Pancreas (tissue), 10 donors: Measurements from ENCODE around the gene DLG2. TPM values are rescaled to one million over a fixed set of nuclear protein-coding genes. Genes with fewer than 3 reads are reported as not detected.

Experiments used
- ATAC-seq, 4 donors: fragments of 200-7000 bp; cut with Tn5 transposase; one replicate each; pipeline versions ENCODE4 v1.8.0 to v1.9.1; 2020; ENCODE audit warnings: mild to moderate bottlenecking in 4 of 4, moderate library complexity in 4 of 4
- DNase-seq, 6 donors: peaks; one replicate each; pipeline ENCODE4 v3.0.0-alpha.2; 2020
- FAIRE-seq: peaks from 2 replicates; lab custom pipeline; 2012; peaks lifted over from hg19 to GRCh38; lab: Jason Lieb, UNC
- H3K27ac ChIP-seq, 4 donors: fragments of 200-600 bp; sonication (generic); 1 replicate in 3 of 4; 2 replicates in 1 of 4; pipeline versions ENCODE4 v1.5.0 to v1.8.0; 2020
- H3K27me3 ChIP-seq, 4 donors: fragments of 200-600 bp; one replicate each; pipeline ENCODE4 v1.8.0; 2021
- H3K36me3 ChIP-seq, 3 donors: fragments of 200-600 bp; sonication (generic) in 1 of 3; one replicate each; pipeline versions ENCODE4 v1.5.0 to v1.8.0; 2020 to 2021
- H3K4me1 ChIP-seq, 3 donors: fragments of 200-600 bp; one replicate each; pipeline ENCODE4 v1.8.0; 2021
- H3K4me3 ChIP-seq, 4 donors: fragments of 200-600 bp; sonication (generic) in 2 of 4; one replicate each; pipeline versions ENCODE4 v1.5.0 to v1.8.0; 2020 to 2021
- H3K9me3 ChIP-seq, 4 donors: fragments of 200-600 bp; one replicate each; pipeline ENCODE4 v1.8.0; 2021
- CTCF ChIP-seq, 4 donors: fragments of 200-600 bp; sonication (generic) in 3 of 4; IDR thresholded peaks; one replicate each; pipeline versions ENCODE4 v1.5.0 to v1.8.0; 2021; ENCODE audit warnings: antibody characterized with exemption in 4 of 4
- WGBS, 2 donors: extraction: QIAGEN DNeasy Blood & Tissue Kit; methylation state at CpG; one replicate each; pipeline ENCODE4 v1.1.7; 2013; 5-methylcytosine and 5-hydroxymethylcytosine counted together
- intact Hi-C, 3 donors: fragments of 100-400 bp; cut with DNase I; formaldehyde crosslinking; loops; one replicate each; pipeline versions ENCODE4 v1.11.1 to v1.14.2; 2022
- polyA plus RNA-seq, 2 donors: library from polyadenylated mRNA; stranded (reverse); fragments of 200-250 nt; gene quantifications; one replicate each; pipeline ENCODE4 v1.2.3, GENCODE V29; 2013
- total RNA-seq, 6 donors: library from RNA; stranded (reverse); fragmentation: NEBNext Ultra II Directional in 4 of 6; extraction: Animal tissue kit (Norgen Biotek cat#: 25700) in 4 of 6; gene quantifications; one replicate each; pipeline versions ENCODE4 v1.2.1 to v1.2.4, GENCODE V29; 2021 to 2023
- donor health status: healthy with polysubstance abuse.
- donor health status: DM: no; HTN: no; CAD: no; lungs with moderate emphysema.
- donor health status: DM: no; HTN: no; CAD: no.
- donor health status: control.
- donor health status: control.
- donor health status: Bipolar disorder and iron deficiency.
- donor health status: DM: yes; HTN: yes; CAD: no.
- donor health status: DM: no; HTN: no; CAD: no.
- donor health status: DM: no; HTN: no; CAD: no.
- donor health status: DM: yes; HTN: yes; CAD: no.

The DLG2 gene
- total and polyA plus RNA-seq, 8 donors: 1.2 to 5.4 (median 3.6) TPM

- no peak for FAIRE-seq
- H3K9me3 ChIP-seq: no peaks in the 10 kb centered on the region
- H3K4me3 ChIP-seq: no peak overlapping the region
- no peak for TF ChIP-seq CTCF (IDR thresholded peaks at IDR 0.05)
- intact Hi-C loops: no loop called here
- H3K4me1 ChIP-seq: no peaks in the 10 kb centered on the region
- 88% methylated on average over 2 of the region's 2 CpGs for WGBS, 2 donors
- no peak overlapping the region for H3K27ac ChIP-seq
- no peaks in the 10 kb centered on the region for H3K36me3 ChIP-seq
- no peak for DNase-seq
- no peak for ATAC-seq
- H3K27me3 ChIP-seq: no peaks in the 10 kb centered on the region
Measured at GRCh38 chr11:83671289-83671688, 1955.9 kb downstream of the DLG2 start.

DNA sequence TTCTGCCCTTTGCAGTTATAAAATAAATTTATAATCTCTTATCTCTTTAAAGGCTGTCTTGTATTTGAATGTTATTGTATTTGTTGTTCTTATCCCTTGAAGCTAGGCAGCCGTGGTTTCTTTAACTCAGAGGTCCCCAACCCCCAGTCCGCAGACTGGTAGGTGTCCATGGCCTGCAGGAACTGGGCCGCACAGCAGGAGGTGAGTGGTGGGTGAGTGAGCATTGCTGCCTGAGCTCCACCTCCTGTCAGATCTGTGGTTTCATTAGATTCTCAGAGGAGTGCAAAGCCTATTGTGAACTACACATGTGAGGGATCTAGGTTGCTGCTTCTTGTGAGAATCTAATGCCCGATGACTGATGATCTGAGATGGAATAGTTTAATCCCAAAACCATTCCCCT lies 1961.0 kb downstream of the DLG2 start:
- Histone ChIP-seq H3K4me3 (no peak overlapping the region), H3K9me3 (no peaks in the 10 kb centered on the region), H3K27ac (no peak overlapping the region), H3K27me3 (no peaks in the 10 kb centered on the region), H3K36me3 (no peaks in the 10 kb centered on the region), H3K4me1 (peaks cover 0 to 7% (median 6%) of the 10 kb centered on the region in 3 donors)
- FAIRE-seq (no peak), ATAC-seq (no peak), DNase-seq (no peak)
- intact Hi-C loops: no loop called here
- 84 to 86% methylated on average over 4 of the region's 4 CpGs for WGBS, 2 donors
- TF ChIP-seq CTCF (IDR thresholded peaks at IDR 0.05): no peak

DNA sequence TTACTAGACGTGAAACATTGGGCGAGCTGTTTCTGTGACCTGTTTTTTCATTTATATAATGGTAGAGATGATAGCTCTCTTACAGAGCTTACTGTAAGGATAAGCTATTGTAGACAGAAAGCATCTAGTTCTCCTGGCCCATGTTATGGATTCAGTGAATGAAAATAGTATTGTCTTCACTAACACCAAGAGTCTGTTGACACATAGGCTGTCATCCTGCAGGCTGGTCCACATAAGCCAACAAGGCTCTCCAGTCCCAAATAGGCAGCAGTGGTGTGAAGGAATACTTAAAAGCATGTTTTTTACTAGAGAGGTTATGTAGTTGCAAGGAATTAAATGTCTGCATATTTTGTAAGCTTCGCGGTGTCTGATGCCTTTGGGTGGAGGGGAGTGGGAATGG lies 1963.2 kb downstream of the DLG2 start:
- intact Hi-C loops: no loop called here
- TF ChIP-seq CTCF (IDR thresholded peaks at IDR 0.05): no peak
- WGBS, 2 donors: 95 to 99% methylated on average over 4 of the region's 4 CpGs
- FAIRE-seq: no peak
- DNase-seq: no peak
- ATAC-seq: no peak
- H3K27me3 ChIP-seq: no peaks in the 10 kb centered on the region
- H3K4me1 ChIP-seq: peaks cover 0 to 7% (median 6%) of the 10 kb centered on the region in 3 donors
- H3K4me3 ChIP-seq: no peak overlapping the region
- no peaks in the 10 kb centered on the region for H3K36me3 ChIP-seq
- no peak overlapping the region for H3K27ac ChIP-seq
- no peaks in the 10 kb centered on the region for H3K9me3 ChIP-seq

DNA sequence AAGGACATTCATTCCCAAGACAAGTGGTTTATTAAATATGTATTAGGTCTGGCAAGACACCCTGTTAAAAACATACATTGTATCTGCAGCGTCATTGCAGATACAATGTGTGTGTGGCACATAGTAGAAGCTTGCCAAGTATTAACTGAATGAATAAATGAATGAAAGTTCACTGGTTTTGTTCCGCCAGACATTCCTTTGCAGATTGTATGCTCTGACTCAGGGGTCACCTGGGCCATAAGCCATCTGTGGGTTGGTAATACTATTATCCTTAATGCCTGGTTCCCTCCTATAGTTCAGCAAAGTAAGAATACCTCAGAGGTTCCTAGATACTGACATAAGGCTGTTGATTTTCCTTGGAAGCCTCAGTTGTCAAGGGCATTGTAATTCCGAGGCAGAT lies 1963.7 kb downstream of the DLG2 start:
- DNase-seq: no peak
- TF ChIP-seq CTCF (IDR thresholded peaks at IDR 0.05): no peak
- H3K9me3 ChIP-seq: no peaks in the 10 kb centered on the region
- no peaks in the 10 kb centered on the region for H3K27me3 ChIP-seq
- no peak overlapping the region for H3K4me3 ChIP-seq
- FAIRE-seq: no peak
- H3K27ac ChIP-seq: no peak overlapping the region
- WGBS, 2 donors: 64 to 65% methylated on average over 3 of the region's 3 CpGs
- intact Hi-C loops: no loop called here
- H3K4me1 ChIP-seq: peaks cover 0 to 7% (median 6%) of the 10 kb centered on the region in 3 donors
- no peak for ATAC-seq
- no peaks in the 10 kb centered on the region for H3K36me3 ChIP-seq

DNA sequence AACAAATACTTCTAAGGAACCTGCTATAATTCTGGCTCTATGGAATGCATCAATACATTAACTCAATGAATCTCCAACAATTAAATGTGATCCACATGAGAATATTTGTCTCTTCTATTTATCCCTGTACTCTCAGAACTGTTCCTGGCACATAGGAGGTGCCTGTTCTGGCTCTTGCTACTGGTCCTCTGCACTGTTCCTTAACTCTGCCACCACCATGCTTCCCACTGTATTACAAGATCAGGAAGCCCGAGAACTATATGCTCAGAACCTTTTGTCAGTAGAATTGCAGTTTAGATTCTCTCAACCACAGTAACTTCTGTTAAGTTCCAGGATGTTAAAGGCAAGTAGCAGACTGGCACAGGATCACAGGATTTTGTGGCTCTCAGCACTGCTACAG lies 1964.7 kb downstream of the DLG2 start:
- 89 to 92% methylated on average over 1 of the region's 1 CpG for WGBS, 2 donors
- FAIRE-seq (no peak), DNase-seq (no peak), ATAC-seq (no peak)
- TF ChIP-seq CTCF (IDR thresholded peaks at IDR 0.05): no peak
- H3K27me3 ChIP-seq: no peaks in the 10 kb centered on the region
- no peak overlapping the region for H3K27ac ChIP-seq
- no peak overlapping the region for H3K4me3 ChIP-seq
- H3K9me3 ChIP-seq: no peaks in the 10 kb centered on the region
- H3K4me1 ChIP-seq: peaks cover 0 to 7% (median 6%) of the 10 kb centered on the region in 3 donors
- intact Hi-C loops: no loop called here
- no peaks in the 10 kb centered on the region for H3K36me3 ChIP-seq
